GM19351 (cell line): Measurements from ENCODE around the gene EIF3A.
"Not testable (repeated sequence)": the region's sequence is repeated elsewhere in the genome, so short reads cannot be mapped to it uniquely, and the experiment has no call there.

Experiments used
- ATAC-seq: cut with Tn5 transposase; IDR thresholded peaks from one replicate; pipeline ENCODE4 v1.9.1; 2021; ENCODE audit warnings: mild to moderate bottlenecking, moderate library complexity; ENCODE audit not compliant: unreplicated experiment

Gene EIF3A

GRCh38 chr10:119059557-119059956 is 21.1 kb downstream of the EIF3A start:
- no peak for ATAC-seq

GRCh38 chr10:119058010-119058409 is 22.6 kb downstream of the EIF3A start:
- ATAC-seq: no peak

GRCh38 chr10:119055472-119055871 is 25.1 kb downstream of the EIF3A start:
- ATAC-seq: no peak

GRCh38 chr10:119051775-119052174 is 28.8 kb downstream of the EIF3A start:
- no peak for ATAC-seq

- ATAC-seq: no peak
Measured at GRCh38 chr10:119049777-119050176, 30.8 kb downstream of the EIF3A start.

- no peak for ATAC-seq
Measured at GRCh38 chr10:119049361-119049760, 31.3 kb downstream of the EIF3A start.

- no peak for ATAC-seq
Measured at GRCh38 chr10:119045561-119045960, 35.1 kb downstream of the EIF3A start.

GRCh38 chr10:119042169-119042568 is 38.4 kb downstream of the EIF3A start:
- ATAC-seq: no peak

GRCh38 chr10:119041326-119041725 is 39.3 kb downstream of the EIF3A start:
- ATAC-seq: no peak

GRCh38 chr10:119039161-119039560 is 41.5 kb downstream of the EIF3A start:
- ATAC-seq: no peak

GRCh38 chr10:119031496-119032059 is 49.0 kb downstream of the EIF3A start:
- ATAC-seq: no peak

- ATAC-seq: peak; percentile 49
Measured at GRCh38 chr10:119030421-119031250, 50.0 kb downstream of the EIF3A start.

- peak; percentile 20 for ATAC-seq
Measured at GRCh38 chr10:119029613-119030420, 50.8 kb downstream of the EIF3A start, which contains the start of gene NANOS1. TSS of gene NANOS1 (plus strand) at chr10:119029714. CDS start at chr10:119029802, 88 bp downstream.

- ATAC-seq: peak; percentile 61
Measured at GRCh38 chr10:119028900-119029612, 51.6 kb downstream of the EIF3A start.

- not testable (repeated sequence) for ATAC-seq
Measured at GRCh38 chr10:119028445-119028899, 52.1 kb downstream of the EIF3A start.

- ATAC-seq: no peak
Measured at GRCh38 chr10:119026301-119027110, 54.1 kb downstream of the EIF3A start.

GRCh38 chr10:119025776-119026175 is 54.8 kb downstream of the EIF3A start:
- no peak for ATAC-seq

GRCh38 chr10:119025336-119025735 is 55.3 kb downstream of the EIF3A start:
- no peak for ATAC-seq

GRCh38 chr10:119024882-119025281 is 55.7 kb downstream of the EIF3A start:
- ATAC-seq: no peak

- no peak for ATAC-seq
Measured at GRCh38 chr10:119023553-119023868, 57.1 kb downstream of the EIF3A start.
